Measurements from ENCODE around the gene MTERF2.

MTERF2 gene

GRCh38 chr12:106953352-106954250 lies 33.3 kb downstream of the MTERF2 start:
- FAIRE-seq, result peak; percentile 97

- no peak for FAIRE-seq
Measured at GRCh38 chr12:106950591-106950990, 36.4 kb downstream of the MTERF2 start.

- FAIRE-seq, result no peak
Measured at GRCh38 chr12:106947461-106947860, 39.5 kb downstream of the MTERF2 start.

GRCh38 chr12:106945261-106945851 lies 41.6 kb downstream of the MTERF2 start:
- peak; percentile 80 for FAIRE-seq

- FAIRE-seq, result no peak
Measured at GRCh38 chr12:106942775-106943174, 44.2 kb downstream of the MTERF2 start.

- no peak for FAIRE-seq
Measured at GRCh38 chr12:106941481-106942156, 45.3 kb downstream of the MTERF2 start.

- no peak for FAIRE-seq
Measured at GRCh38 chr12:106934277-106934676, 52.7 kb downstream of the MTERF2 start.

Data from endometrium (tissue), 2 donors.